ENCODE data around the gene POLR2F.

The POLR2F gene

DNA sequence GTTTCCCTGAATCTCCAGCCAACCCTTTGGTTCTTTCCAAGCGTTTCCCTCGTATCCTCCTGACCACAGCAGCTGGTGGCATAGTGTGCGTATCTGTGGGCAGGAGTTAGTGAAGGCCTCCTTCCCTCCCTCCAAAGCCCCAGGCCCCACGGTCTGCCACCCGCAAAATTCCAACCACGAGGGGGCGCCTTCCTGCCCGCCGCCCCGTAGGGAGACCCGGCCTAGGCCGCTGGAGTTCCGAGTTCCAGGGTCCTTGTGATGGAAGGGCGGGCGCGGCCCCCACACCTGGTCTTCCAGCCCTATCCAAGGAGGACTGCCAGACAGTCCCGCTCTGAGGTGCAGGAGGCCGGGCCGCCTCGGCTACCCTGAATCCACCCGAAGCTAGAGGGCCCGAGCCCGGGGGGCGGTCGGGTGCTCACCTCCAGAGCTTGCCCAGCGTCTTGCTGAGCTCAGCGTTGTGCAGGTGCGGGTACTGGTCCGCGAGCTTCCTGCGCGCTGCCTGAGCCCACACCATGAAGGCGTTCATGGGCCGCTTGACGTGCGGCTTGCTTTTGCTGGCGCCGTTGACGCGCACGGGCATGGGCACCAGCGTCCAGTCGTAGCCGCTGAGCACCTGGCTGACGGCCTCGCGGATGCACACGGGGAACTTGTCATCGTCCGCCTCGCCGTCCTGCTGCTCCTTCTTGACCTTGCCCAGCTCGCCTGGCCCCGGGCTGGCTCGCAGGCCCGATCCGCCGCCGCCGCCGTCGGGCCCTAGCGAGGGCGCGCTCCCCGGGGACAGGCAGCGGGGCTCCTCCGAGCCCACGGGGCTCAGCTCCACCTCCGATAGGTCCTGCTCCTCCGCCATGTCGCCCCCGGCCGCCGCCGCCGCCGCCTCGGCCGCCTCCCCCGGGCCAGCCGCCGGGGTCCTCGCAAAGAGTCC lies 29.7 kb downstream of the POLR2F start:
- no peak for DNase-seq

DNA sequence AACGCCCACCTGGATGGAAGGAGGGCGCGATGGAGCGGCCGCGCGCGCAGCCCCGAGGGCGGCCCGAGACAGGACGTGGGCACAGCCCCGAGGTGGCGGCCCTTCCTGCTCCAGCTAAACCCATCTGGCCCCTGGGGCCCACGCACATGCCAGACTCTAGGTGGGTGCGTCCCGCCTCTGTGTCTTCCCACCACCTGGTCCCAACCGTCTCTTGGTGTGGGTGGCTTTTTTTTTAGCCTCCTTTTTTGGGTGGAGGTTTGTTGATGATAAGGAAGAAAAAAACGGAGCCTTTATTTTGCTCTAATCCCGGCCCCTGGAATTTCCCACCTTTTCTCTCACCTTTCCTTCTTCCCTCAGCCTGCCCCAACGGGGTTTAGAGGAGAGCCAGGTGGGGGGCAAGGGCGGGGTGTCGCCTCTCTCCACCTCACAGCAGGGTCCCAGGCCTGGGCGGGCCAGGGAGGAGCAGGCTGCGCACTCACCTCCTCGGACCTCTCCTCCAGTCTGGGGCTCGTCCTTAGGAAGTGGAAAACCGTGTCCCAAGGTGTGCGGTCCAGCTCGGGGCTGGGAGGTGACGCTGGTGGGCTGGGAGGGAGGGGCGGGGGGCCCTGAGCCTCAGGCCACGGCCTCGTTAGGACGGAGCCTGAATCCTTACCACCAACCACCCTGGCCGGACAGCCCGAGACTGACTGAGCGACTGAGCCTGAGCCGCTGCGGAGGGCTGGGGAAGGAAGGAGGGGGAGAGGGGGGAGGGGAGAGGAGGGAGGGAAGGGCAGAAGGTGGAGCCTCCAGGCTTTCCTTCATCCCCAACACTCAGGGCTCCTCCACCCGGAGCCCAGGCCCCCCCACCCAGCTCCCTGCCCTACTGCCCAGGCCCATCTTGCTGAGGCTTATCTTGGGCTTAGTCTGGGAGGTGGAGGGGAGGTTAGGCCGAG lies 30.6 kb downstream of the POLR2F start, which contains the start of gene SOX10:
SOX10 (minus strand) TSS at position 696 of the 932 bp plus-strand sequence. CDS start 771 bp downstream, outside the sequence.
- DNase-seq = no peak

DNA sequence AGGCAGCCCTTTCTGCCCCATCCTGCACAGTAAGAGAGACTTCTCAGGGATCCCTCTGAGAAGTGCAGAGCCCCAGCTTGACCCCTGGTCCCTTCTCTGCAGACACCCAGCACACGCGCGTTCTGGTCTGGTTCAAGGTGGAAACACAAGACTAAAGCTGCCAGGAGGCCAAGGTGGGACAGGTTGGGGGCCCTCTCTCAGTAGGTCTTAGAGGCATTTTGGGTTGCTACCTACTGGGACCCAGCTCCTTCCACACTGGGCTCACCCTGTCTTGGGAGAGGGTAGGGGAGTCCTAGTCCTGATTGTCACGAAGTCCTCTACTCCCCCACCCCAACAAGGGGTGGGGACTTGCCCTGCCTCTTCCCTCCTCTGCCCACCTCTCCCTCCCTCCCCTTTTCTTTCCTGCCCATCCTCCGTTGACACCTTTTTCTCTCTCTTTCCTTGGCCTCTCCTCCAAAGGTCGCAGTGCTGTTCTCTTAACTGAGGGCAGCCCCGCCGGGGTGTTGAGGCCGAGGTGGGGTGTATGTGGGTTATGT lies 31.6 kb downstream of the POLR2F start:
- no peak for DNase-seq

DNA sequence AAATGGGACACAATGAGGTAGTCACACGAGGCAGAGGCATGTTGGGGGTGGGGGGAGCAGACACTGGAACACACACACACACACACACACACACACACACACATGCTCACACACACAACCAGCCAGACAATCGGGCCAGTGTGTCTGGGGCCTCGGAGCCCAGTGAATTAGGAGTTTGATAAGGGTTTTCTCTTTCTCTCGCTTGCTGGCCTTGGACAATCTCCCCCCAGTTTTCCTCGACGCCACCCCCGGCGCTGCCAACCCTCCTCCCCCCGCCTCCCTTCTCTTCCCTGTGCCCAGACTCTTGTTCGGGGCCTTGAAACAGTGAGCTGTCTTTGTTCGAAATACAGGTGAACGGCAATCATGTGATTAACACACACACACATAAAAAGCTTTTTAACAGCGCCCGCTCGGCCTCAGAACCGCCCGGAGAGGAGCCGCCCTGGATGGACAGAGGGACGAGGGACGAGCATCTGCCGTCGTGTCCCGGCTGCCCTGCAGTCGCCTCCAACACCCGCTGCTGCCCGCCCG lies 32.3 kb downstream of the POLR2F start:
- DNase-seq = no peak

DNA sequence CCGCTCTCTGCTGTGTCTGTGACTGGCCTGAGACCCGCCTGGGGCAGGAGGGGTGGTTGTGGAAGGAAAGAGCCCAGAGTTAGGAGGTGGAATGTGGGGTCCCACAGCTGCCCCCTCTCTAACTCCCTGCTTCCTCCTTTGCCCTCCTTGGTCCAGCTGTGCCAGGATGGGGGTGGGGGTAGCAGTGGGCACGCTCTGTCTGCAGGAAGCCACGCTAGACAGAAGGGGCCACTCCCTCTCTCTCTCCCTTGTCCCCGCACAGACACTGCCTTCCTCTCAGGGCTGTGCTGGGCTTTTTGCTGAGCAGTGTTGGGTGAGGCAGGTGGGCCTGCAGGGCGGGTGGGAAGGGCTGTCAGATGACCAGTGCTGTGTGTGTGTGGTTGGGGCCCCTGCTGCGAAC lies 32.9 kb downstream of the POLR2F start:
- DNase-seq = no peak

DNA sequence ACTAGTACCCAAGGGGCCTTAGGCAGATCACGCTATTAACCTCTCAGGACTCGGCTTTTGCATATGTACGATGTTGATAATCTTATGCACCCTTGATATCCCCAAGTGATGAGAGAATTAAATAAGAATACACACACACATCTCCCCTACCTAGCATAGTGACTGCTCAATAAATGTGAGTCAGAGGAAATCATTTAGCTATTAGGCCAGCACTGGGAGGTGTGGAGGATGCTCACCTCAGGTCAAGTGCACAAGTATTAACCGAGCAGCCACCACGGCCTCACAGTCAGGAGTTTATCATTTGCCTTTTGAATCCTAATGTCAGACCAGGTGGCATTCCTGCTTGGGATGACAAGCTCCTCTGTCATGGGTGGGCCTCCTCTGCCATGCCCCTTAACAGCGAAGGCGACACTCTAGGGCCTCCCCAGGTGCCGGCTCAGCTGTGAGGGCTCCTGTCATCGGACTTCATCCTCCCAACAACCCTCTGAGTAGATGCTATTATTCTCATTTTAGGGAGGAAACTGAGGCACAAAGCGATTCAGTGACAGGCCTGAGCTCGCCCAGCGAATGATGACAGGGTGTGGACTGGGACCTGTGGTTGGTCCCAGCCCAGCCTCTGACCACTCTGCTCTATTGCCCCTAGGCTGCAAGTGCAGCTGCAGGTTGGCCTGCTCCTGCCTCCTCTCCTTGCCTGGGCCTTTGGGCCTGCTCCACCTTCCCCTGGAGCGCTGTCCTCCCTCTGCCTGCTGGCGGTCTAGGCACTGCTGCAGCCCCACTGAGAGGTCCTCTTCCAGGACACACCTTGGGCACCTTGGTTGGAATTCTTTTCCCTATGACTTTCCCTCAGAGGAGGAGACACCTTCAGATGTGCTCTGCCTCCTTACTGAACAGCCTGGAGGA lies 35.9 kb downstream of the POLR2F start:
- DNase-seq = no peak

DNA sequence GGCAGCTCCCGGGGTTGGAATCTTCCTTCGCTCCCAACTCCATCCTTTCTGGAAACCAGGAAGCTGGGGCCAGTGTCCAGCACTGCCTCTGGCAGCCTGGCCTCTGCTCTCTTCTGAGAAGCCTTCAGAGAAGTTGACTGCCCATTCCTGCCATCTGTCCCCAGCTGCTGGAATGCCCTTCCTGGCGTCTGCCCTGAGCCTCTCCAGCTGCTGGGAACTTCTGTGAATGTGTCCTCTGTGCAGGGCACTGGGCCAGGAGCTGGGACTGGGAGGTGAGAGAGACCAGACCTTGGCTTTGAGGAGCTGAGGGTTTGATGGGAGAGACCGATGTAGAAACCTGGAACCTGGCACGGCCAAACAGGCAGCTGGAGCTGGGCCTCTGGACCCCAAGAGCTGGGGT lies 36.8 kb downstream of the POLR2F start:
- no peak for DNase-seq

DNA sequence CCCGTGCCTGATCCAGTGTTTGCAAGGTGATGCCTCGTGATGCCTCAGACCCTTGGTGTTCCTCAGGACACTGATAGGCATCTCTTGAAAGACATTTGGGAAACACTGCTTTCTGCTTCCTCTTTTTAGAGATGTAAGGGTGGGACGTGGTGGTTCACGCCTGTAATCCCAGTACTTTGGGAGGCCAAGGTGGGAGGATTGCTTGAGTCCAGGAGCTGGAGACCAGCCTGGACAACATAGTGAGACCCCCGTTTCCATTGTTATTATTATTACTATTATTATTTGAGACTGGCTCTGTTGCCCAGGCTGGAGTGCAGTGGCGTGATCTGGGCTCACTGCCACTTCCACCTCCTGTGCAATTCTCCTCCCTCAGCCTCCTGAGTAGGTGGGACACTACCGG lies 37.4 kb downstream of the POLR2F start:
- DNase-seq = no peak

DNA sequence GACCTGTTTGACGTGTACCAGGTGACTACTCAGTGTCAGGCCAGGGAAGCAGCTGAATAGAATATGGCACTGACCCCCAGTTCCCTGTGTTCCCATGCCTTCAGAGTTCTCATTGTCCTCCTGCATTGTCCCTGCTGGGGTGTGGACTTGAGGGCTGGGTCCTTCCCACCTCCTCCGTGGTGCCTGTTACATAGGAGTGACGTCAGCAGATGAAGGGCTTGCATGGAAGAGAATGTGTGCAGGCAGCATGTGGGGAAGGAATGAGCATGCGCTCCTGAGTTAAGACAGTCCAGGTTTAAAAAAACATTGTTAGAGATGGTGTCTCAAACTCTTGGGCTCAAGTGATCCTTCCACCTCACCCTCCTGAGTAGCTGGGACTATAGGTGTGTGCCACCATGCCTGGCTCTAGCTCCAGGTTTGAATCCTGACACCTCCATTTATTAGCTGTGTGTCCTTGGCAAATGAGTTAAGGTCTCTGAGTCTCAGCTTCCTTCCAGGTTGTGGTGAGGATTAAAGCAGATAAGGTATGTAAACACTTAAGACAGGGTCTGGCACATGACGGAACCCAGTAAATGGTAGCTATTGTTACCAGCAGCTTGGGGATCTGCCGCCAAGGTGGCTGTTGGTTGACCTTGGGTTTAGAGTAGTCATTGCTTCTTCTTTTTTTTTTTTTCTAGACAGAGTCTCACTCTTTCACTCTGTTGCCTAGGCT lies 38.4 kb downstream of the POLR2F start:
- DNase-seq = no peak

DNA sequence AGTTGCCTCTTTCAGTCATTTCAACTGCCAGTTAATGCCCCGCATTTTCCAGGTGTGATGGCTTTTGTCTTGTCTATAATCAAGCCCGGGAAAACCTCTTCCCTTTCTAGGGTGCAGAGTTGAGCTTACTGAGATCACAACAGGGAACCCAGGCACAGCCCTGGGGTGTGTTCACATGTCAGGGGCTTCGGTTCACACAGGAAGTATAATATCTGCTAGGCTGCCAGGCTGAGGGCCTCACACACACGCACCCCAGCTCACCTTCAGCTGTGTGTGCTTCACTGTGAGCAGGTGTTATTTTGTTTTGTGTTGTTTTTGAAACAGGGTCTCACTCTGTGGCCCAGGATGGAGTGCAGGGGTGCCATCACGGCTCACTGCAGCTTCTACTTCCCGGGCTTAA lies 40.5 kb downstream of the POLR2F start:
- DNase-seq = no peak

DNA sequence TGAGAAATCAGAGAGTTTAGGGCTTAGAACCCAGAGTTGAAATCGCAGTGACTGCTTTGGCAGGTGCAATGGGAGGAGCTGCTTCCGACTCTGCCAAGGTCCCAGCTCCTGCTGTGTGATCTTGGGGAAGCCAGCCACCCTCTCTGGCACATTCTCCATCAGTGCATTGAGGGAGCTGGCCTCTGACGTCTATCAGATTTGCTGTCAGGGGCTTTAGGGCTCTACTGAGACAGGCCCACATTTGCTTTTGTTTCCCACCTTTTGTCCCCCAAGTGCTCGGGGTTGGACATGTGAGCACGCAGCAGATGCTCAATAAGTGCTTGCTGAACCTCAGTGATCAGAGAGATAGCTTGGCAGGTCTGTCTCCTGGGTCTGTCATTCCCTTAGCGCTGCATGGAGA lies 41.5 kb downstream of the POLR2F start:
- no peak for DNase-seq

DNA sequence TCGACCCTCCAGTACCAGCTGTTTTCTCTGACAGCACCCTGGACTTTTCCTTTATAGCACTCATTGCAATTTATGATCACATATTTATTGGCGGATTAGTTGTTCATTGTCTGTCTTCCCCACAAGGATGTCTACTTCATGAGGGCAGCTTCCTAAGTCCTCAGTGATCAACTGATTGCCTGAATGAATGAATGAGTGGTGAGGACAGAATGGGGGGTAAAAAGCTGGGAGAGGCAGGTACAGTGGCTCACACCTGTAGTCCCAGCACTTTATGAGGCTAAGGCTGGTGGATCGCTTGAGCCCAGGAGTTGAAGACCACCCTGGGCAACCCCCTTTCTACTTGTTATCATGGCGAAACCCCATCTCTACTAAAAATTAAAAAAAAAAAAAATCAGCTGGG lies 42.0 kb downstream of the POLR2F start:
- DNase-seq = no peak

DNA sequence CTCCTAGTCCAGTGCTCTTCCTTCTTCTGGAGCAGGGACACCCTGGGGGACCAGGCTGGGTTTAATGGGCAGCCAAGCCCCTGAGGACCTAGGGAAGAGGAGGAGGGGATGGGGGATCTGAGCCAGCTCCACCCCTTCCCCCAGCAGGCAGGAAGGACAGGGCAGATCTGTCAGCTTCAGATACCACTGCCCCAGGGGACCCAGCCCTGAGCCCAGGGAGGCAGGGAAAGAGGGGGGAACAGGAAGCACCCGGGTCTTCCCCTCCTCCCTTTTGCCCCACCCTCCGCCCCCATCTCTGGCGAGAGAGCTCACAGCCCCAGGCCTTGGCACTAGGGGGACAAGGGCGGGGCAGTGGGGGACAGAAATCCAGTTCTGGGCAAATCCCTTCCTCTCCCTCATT lies 42.6 kb downstream of the POLR2F start:
- no peak for DNase-seq

DNA sequence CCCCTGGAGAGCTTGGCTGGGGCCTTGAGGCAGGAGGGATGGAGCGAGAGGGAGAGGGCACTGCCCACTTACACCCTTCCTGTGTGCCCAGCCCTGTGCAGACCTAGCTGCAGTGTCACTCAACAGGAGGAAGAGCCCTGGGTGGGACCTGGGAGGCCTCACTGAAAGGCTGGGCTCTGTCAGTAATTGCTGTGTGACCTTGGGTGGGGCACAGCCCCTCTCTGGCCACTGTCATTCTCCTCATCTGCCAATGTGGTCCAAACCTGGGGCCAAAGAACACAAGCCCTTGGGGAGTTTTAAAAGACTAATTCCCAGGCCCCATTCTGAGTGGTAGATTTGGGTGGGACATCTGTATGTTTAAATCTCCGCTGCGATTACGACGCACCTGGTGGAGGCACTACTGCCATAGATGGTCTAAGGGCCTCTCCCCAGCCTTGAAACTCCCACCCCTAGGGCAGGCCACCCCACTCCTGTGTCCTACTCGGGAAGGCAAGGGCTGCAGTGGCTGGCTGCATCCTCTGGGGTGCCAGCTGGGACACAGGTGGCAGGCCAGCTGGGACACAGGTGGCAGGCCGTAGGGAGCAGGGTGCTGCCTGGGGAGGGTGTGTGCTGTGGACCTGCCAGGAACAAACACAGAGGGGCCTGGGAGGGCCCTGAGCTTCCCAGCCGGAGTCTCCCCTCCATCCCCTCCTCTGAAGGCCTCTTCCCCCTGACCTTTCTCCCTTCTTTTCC lies 43.2 kb downstream of the POLR2F start:
- no peak for DNase-seq

DNA sequence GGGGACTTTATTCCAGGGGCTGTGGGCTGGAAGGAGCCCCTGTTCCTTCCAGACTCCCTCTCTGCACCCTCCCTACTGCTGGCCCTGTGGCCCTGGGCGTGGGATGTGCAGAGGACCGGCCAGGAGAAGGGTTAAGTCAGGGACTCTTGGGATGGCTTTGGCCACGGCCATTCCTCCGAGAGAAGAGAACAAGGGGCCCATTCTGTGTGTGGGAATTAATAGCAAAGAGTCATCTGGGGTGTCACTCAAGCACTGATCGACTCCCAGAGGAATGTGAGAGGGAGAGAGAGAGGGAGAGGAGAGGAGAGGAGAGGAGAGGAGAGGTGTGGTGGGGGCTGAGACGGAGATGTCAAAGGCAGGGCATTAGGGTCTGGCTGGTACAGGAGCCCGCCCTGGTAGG lies 45.0 kb downstream of the POLR2F start:
- no peak for DNase-seq

DNA sequence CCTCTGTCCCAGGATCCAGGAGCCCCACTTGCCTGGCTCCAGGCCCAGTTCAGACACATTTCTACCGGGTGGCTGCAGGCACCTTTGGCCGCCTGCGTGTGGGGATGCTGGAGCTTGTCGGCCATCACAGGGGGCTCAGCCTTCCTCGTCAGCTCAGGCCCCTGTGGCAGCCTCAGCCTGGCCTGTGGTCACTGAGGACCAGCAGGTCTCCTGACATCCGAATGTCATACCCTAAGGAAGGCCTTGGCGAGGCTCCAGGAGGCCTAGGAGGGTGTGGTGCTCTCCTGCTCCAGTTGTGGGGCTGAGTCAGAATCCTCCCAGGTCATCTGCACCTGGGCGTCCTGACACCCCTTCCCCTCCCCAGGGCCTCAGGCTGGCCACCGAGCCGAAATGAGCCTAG lies 45.7 kb downstream of the POLR2F start:
- no peak for DNase-seq

DNA sequence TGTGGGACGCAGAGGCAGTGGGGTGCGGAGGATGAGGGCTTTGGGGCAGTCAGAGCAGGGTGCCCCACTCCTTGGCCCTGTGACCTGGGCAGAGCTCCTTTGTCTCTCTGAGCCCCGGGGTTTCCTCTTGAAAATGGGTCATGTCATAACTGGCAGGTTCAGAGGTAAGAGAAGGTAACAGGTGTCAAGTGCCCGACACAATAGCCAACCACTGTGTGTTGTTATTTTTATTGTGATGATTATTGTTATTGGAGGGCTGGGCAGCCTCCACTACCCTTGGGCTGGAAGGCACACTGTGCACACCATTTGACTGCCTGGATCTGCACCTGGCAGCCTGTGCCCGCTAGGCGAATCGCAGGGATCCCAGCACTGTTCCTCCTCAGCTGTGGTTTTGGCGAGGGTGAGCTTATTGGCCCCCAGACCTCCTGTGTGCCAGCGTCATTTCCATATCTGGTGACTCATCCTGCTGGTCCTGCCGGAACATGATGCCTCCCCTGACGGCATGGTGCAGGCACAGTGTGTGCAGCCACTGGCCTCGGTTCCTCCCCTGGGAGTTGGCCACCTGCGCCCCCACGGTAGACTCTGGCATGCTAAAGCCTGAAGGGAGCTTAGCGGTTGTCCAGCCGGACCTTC lies 46.3 kb downstream of the POLR2F start:
- peak; percentile 13 to 59 (median 43) for DNase-seq

DNA sequence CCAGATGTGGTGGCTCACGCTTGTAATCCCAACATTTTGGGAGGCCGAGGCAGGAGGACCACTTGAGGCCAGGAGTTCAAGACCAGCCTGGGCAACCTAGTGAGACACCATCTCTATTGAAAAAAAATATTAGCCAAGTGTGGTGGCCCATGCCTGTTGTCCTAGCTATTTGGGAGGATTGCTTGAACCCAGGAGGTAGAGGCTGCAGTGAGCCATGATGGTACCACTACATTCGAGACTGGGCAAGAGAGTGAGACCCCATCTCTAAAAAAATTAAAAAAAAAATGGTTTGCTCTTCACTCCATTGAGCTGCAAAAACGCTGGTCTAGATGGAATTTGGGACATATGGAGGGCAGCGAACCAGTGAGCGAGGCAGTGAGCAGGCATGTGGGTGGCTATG lies 52.4 kb downstream of the POLR2F start:
- no peak for DNase-seq

DNA sequence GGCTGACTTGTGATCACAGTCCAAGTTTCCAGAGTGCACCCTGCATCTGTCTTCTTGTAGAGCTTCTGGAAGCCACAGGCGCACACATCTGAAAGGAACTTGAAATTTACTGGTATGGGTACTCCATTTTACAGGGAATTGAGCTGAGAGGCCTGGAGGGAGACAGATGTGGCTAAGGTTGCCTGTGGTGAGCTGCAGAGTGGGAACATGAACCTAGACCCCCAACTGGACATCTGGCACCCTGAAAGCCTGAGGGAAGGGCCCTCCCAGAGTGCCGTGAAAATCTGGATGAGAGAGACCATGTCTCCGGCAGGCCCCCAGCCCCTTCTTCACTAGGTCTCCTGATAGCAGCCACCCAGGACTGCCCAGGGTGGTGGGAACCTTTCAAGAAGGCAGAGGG lies 53.4 kb downstream of the POLR2F start:
- no peak for DNase-seq
